CD4-positive, alpha-beta T cell (primary cell): ENCODE results near the gene INPP5D. TPM values are rescaled to one million over a fixed set of nuclear protein-coding genes. Genes with fewer than 3 reads are reported as not detected.

ENCODE experiments used
- ATAC-seq: fragments of 200-7000 bp; cut with Tn5 transposase; one replicate; pipeline ENCODE4 v1.10.0; 2022; ENCODE audit warnings: mild to moderate bottlenecking; ENCODE audit not compliant: poor library complexity
- CTCF ChIA-PET: fragments of 350-600 bp; sonication (Branson Sonifier 250); formaldehyde crosslinking; loops from one replicate; lab custom pipeline; 2021; ENCODE audit warnings: antibody characterized with exemption, inconsistent platforms; lab: Charles Lee
- POLR2A ChIA-PET: fragments of 350-600 bp; sonication (Branson Sonifier 250); formaldehyde crosslinking; loops from one replicate; lab custom pipeline; 2021; ENCODE audit warnings: antibody characterized with exemption, inconsistent platforms; lab: Charles Lee
- DNase-seq, 14 experiments: peaks; one replicate each; pipeline ENCODE4 v3.0.0-alpha.2; 2013 to 2020; ENCODE audit warnings: mixed read lengths in 2 of 14
- H3K27ac ChIP-seq, 2 donors: one replicate each; pipeline versions ENCODE4 v1.5.1 to v1.7.0; 2013; ENCODE audit warnings: low read length in 2 of 2, low read depth in 1 of 2, mild to moderate bottlenecking in 1 of 2
- H3K27me3 ChIP-seq, 2 experiments: 1 replicate in 1 of 2; 2 replicates in 1 of 2; pipeline versions ENCODE4 v1.6.1 to v1.7.0; 2013; ENCODE audit warnings: low read length in 2 of 2, control low read depth in 1 of 2, mild to moderate bottlenecking in 1 of 2, moderate library complexity in 1 of 2; ENCODE audit not compliant: insufficient read depth in 2 of 2, control insufficient read depth in 1 of 2
- H3K36me3 ChIP-seq: one replicate; pipeline ENCODE4 v1.6.1; 2013; ENCODE audit warnings: low read length, control low read depth; ENCODE audit not compliant: insufficient read depth
- H3K4me1 ChIP-seq: one replicate; pipeline ENCODE4 v1.6.1; 2013; ENCODE audit warnings: low read length, control low read depth; ENCODE audit not compliant: insufficient read depth
- H3K4me3 ChIP-seq: one replicate; pipeline ENCODE4 v1.5.1; 2013; ENCODE audit warnings: mild to moderate bottlenecking, low read length, moderate library complexity
- H3K9me3 ChIP-seq, 2 experiments: 1 replicate in 1 of 2; 2 replicates in 1 of 2; pipeline versions ENCODE4 v1.6.1 to v1.7.0; 2013; ENCODE audit warnings: low read length in 2 of 2, mild to moderate bottlenecking in 2 of 2, control low read depth in 1 of 2, moderate library complexity in 1 of 2; ENCODE audit not compliant: control insufficient read depth in 1 of 2, insufficient read depth in 1 of 2
- H3K27ac Mint-ChIP-seq: one replicate; pipeline ENCODE4 v1.8.0; 2020; ENCODE audit warnings: mixed read lengths
- H3K27me3 Mint-ChIP-seq: one replicate; pipeline ENCODE4 v1.8.0; 2021; ENCODE audit warnings: mixed read lengths
- H3K36me3 Mint-ChIP-seq: one replicate; pipeline ENCODE4 v1.8.0; 2021; ENCODE audit warnings: low read depth, mixed read lengths
- H3K4me1 Mint-ChIP-seq: one replicate; pipeline ENCODE4 v1.8.0; 2021; ENCODE audit warnings: low read depth, mixed read lengths
- H3K4me3 Mint-ChIP-seq: one replicate; pipeline ENCODE4 v1.8.0; 2020; ENCODE audit warnings: mild to moderate bottlenecking, mixed read lengths
- H3K9me3 Mint-ChIP-seq: one replicate; pipeline ENCODE4 v1.8.0; 2020; ENCODE audit warnings: mixed read lengths
- CTCF ChIP-seq: fragments of 200-600 bp; IDR thresholded peaks from one replicate; pipeline ENCODE4 v1.8.0; 2022; ENCODE audit warnings: antibody characterized with exemption, mild to moderate bottlenecking
- intact Hi-C, 2 experiments: fragments of 100-400 bp; cut with DNase I in 1 of 2; cut with micrococcal nuclease in 1 of 2; formaldehyde crosslinking; loops; one replicate each; pipeline versions ENCODE4 v1.15.1 to v1.9.0; 2023 to 2025; cut with DNase I, micrococcal nuclease
- total RNA-seq, 174 experiments: library from RNA in 2 of 174; stranded (reverse) in 2 of 174; gene quantifications; one replicate each; pipeline ENCODE4 v1.2.3 and lab custom pipeline; 2021 to 2026

Gene INPP5D
- total RNA-seq, 2 experiments from 2014 or later = 141 to 154 TPM

GRCh38 chr2:233213011-233213410, 152.9 kb downstream of the INPP5D start:
- Histone ChIP-seq H3K36me3 (peaks cover 6% of the 10 kb centered on the region), H3K9me3 (no peaks in the 10 kb centered on the region), H3K27ac (no peak overlapping the region), H3K4me3 (no peak overlapping the region), H3K4me1 (peaks cover 7% of the 10 kb centered on the region), H3K27me3 (no peaks in the 10 kb centered on the region)
- ChIA-PET CTCF (no interaction called here), POLR2A (no interaction called here)
- no peak for TF ChIP-seq CTCF
- peaks cover 14% of the 10 kb centered on the region for H3K4me1 Mint-ChIP-seq
- H3K36me3 Mint-ChIP-seq = peaks cover 15% of the 10 kb centered on the region
- no peak for ATAC-seq
- H3K4me3 Mint-ChIP-seq = no peak overlapping the region
- no peaks in the 10 kb centered on the region for H3K9me3 Mint-ChIP-seq
- no peak for DNase-seq
- no peaks in the 10 kb centered on the region for H3K27me3 Mint-ChIP-seq
- intact Hi-C loops = no loop called here
- H3K27ac Mint-ChIP-seq = no peak overlapping the region

DNA sequence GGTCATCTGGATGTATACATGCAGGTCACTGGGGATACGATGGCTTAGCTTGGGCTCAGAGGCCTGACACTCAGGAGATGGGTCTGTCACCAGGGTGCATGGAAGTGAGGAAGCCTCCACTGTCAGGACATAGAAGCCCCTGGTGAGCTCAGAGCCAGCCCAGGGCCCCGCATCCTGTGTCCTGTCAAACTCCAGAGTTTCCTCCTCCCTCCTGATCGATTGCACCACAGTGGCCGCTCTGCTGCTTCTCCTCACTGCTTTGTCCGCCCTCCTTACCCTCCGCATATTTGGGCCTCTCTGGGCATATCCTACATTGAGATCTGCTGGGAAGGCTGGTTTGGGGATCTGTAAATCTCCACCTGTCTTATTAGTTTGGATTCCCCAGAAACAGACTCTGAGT, 153.8 kb downstream of the INPP5D start:
- no peaks in the 10 kb centered on the region for H3K27me3 Mint-ChIP-seq
- Histone ChIP-seq H3K4me3 (no peak overlapping the region), H3K27me3 (no peaks in the 10 kb centered on the region), H3K9me3 (no peaks in the 10 kb centered on the region), H3K27ac (no peak overlapping the region), H3K36me3 (peaks cover 6% of the 10 kb centered on the region), H3K4me1 (peaks cover 1% of the 10 kb centered on the region)
- no peak for TF ChIP-seq CTCF
- H3K27ac Mint-ChIP-seq = no peak overlapping the region
- H3K9me3 Mint-ChIP-seq = no peaks in the 10 kb centered on the region
- ChIA-PET POLR2A (no interaction called here), CTCF (no interaction called here)
- no peak for ATAC-seq
- intact Hi-C loops = no loop called here
- H3K4me1 Mint-ChIP-seq = peaks cover 14% of the 10 kb centered on the region
- peaks cover 11% of the 10 kb centered on the region for H3K36me3 Mint-ChIP-seq
- DNase-seq = no peak
- H3K4me3 Mint-ChIP-seq = no peak overlapping the region

GRCh38 chr2:233217892-233218377, 157.8 kb downstream of the INPP5D start:
- no peaks in the 10 kb centered on the region for H3K9me3 ChIP-seq
- intact Hi-C loops = no loop called here
- H3K27me3 ChIP-seq = no peaks in the 10 kb centered on the region
- Mint-ChIP-seq H3K27me3 (no peaks in the 10 kb centered on the region), H3K4me1 (no peaks in the 10 kb centered on the region), H3K4me3 (no peak overlapping the region), H3K9me3 (no peaks in the 10 kb centered on the region), H3K27ac (no peak overlapping the region), H3K36me3 (no peaks in the 10 kb centered on the region)
- H3K36me3 ChIP-seq = no peaks in the 10 kb centered on the region
- DNase-seq (peak in 2 of 14 experiments; percentile 27 to 35), ATAC-seq (no peak)
- H3K27ac ChIP-seq = no peak overlapping the region
- H3K4me1 ChIP-seq = no peaks in the 10 kb centered on the region
- CTCF ChIA-PET = interaction anchor here (0.7 kb wide), 2 partner anchors 9 kb away, joined by 3 to 4 read pairs; no protein-coding TSS in a partner anchor
- TF ChIP-seq CTCF = no peak
- H3K4me3 ChIP-seq = no peak overlapping the region
- POLR2A ChIA-PET = interaction anchor here (1.2 kb wide), 1 partner anchor 23 kb away, joined by 3 read pairs; no protein-coding TSS in a partner anchor
